OCI-LY7 (cell line): Measurements from ENCODE around the gene CCDC83. TPM values are rescaled to one million over a fixed set of nuclear protein-coding genes. Genes with fewer than 3 reads are reported as not detected.

Source experiments
- BruUV-seq: library from RNA; stranded (reverse); fragments of 400-500 nt; replicated peaks from 2 replicates; lab custom pipeline; 2021; lab: Mats Ljungman, UMichigan
- CTCF ChIA-PET: fragments of 300-600 bp; sonication (Branson Sonifier 250); formaldehyde crosslinking; loops from one replicate; lab custom pipeline; 2022; ENCODE audit warnings: antibody characterized with exemption; ENCODE audit not compliant: unreplicated experiment; lab: Charles Lee
- POLR2A ChIA-PET: fragments of 300-600 bp; sonication (Branson Sonifier 250); formaldehyde crosslinking; loops from one replicate; lab custom pipeline; 2022; ENCODE audit warnings: antibody characterized with exemption; lab: Charles Lee
- DNase-seq: peaks from one replicate; pipeline ENCODE4 v3.0.0-alpha.2; 2015; ENCODE audit warnings: low spot score
- H2AFZ ChIP-seq: fragments of 200-600 bp; sonication (generic), shearing (Covaris generic); 2 replicates; pipeline ENCODE4 v1.6.1; 2014; ENCODE audit warnings: mild to moderate bottlenecking, antibody characterized with exemption, low read length, moderate library complexity
- H3K27ac ChIP-seq: fragments of 200-600 bp; sonication (generic); 2 replicates; pipeline ENCODE4 v1.5.1; 2014; ENCODE audit warnings: mixed run types, low read depth, mild to moderate bottlenecking, moderate library complexity, low read length, inconsistent platforms; ENCODE audit not compliant: poor library complexity, severe bottlenecking
- H3K36me3 ChIP-seq: fragments of 200-600 bp; sonication (generic); 2 replicates; pipeline ENCODE4 v1.6.1; 2014; ENCODE audit warnings: mild to moderate bottlenecking, antibody characterized with exemption, low read length, moderate library complexity, mixed read lengths; ENCODE audit not compliant: insufficient read depth
- H3K4me1 ChIP-seq: fragments of 200-600 bp; sonication (generic); 2 replicates; pipeline ENCODE4 v1.5.1; 2014; ENCODE audit warnings: mild to moderate bottlenecking, low read length; ENCODE audit not compliant: insufficient read depth, poor library complexity, severe bottlenecking
- H3K4me2 ChIP-seq: fragments of 200-600 bp; sonication (generic); 2 replicates; pipeline ENCODE4 v1.6.1; 2014; ENCODE audit warnings: mild to moderate bottlenecking, low read length
- H3K4me3 ChIP-seq: fragments of 200-600 bp; sonication (generic); 2 replicates; pipeline ENCODE4 v1.5.1; 2014; ENCODE audit warnings: mild to moderate bottlenecking, low read depth, low read length; ENCODE audit not compliant: poor library complexity, severe bottlenecking
- H3K79me2 ChIP-seq: fragments of 200-600 bp; sonication (generic); 2 replicates; pipeline ENCODE4 v1.6.1; 2016; ENCODE audit warnings: low read depth, mild to moderate bottlenecking, low read length, moderate library complexity, mixed read lengths; ENCODE audit not compliant: insufficient read depth
- H3K9me2 ChIP-seq: fragments of 200-600 bp; sonication (generic); 2 replicates; pipeline ENCODE4 v1.6.1; 2016; ENCODE audit warnings: mild to moderate bottlenecking, low read length, mixed read lengths; ENCODE audit not compliant: insufficient read depth
- H3K9me3 ChIP-seq: fragments of 200-600 bp; sonication (generic); 2 replicates; pipeline ENCODE4 v1.6.1; 2014; ENCODE audit warnings: mild to moderate bottlenecking, mixed run types, low read length, mixed read lengths
- H4K20me1 ChIP-seq: fragments of 200-600 bp; sonication (generic); 2 replicates; pipeline ENCODE4 v1.6.1; 2014; ENCODE audit warnings: mild to moderate bottlenecking, antibody characterized with exemption, low read length, moderate library complexity, mixed read lengths; ENCODE audit not compliant: insufficient read depth
- EZH2phosphoT487 ChIP-seq: fragments of 200-600 bp; sonication (generic); IDR thresholded peaks from 2 replicates; pipeline ENCODE4 v1.6.1; 2018; ENCODE audit warnings: low read depth, borderline replicate concordance, mild to moderate bottlenecking, mixed run types, antibody characterized with exemption, low read length, moderate library complexity, mixed read lengths
- intact Hi-C: fragments of 100-400 bp; cut with micrococcal nuclease; formaldehyde crosslinking; loops from one replicate; pipeline ENCODE4 v1.10.0; 2022; ENCODE audit not compliant: unreplicated experiment
- total RNA-seq, 2 experiments: library from RNA; depleted of rRNA in 1 of 2; stranded (reverse); fragments of >200 nt in 1 of 2; shearing (Covaris generic) in 1 of 2; gene quantifications; 2 replicates each; pipeline ENCODE4 v1.2.3, GENCODE V29; 2014 to 2022
- TF ChIP-seq, protein P1 (sequence below): fragments of 200-600 bp; sonication (generic); conservative IDR thresholded peaks from 2 replicates; pipeline ENCODE4 v1.5.1; 2014; ENCODE audit warnings: mild to moderate bottlenecking, antibody characterized with exemption, low read length, moderate library complexity, mixed read lengths

Gene CCDC83
- total RNA-seq, 2 experiments from 2014 or later = not detected

DNA sequence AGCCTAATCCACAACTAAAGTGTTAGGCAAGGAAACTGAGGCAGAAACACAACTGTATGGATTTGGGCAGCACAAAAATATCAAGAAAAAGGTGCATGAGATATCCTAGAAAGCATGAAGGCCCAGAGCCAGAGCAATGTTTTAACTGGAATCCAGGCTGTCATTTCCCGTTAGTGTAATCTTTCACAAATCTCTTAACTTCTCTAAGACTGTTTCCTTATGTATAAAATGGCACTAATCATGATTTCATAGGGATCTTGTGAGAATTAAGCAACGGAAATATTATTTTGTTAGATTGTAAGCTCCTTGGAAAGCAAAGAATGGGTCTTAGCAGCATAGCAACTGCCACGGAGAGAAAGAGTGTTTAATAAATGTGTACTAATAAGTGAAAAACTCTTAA lies 29.6 kb upstream of the CCDC83 start:
- intact Hi-C loops = loop anchor here (10.0 kb wide), 2 partner anchors 131 to 231 kb away; no protein-coding TSS in a partner anchor
- DNase-seq = no peak
- Histone ChIP-seq H3K79me2 (no peaks in the 10 kb centered on the region), H4K20me1 (no peaks in the 10 kb centered on the region), H3K4me2 (no peak overlapping the region), H3K9me3 (no peaks in the 10 kb centered on the region), H2AFZ (no peak overlapping the region), H3K27ac (no peak overlapping the region), H3K4me1 (no peaks in the 10 kb centered on the region), H3K4me3 (no peak overlapping the region), H3K9me2 (no peaks in the 10 kb centered on the region), H3K36me3 (no peaks in the 10 kb centered on the region)
- POLR2A ChIA-PET = no interaction called here
- TF ChIP-seq EZH2phosphoT487 = no peak
- TF ChIP-seq, protein P1, sequence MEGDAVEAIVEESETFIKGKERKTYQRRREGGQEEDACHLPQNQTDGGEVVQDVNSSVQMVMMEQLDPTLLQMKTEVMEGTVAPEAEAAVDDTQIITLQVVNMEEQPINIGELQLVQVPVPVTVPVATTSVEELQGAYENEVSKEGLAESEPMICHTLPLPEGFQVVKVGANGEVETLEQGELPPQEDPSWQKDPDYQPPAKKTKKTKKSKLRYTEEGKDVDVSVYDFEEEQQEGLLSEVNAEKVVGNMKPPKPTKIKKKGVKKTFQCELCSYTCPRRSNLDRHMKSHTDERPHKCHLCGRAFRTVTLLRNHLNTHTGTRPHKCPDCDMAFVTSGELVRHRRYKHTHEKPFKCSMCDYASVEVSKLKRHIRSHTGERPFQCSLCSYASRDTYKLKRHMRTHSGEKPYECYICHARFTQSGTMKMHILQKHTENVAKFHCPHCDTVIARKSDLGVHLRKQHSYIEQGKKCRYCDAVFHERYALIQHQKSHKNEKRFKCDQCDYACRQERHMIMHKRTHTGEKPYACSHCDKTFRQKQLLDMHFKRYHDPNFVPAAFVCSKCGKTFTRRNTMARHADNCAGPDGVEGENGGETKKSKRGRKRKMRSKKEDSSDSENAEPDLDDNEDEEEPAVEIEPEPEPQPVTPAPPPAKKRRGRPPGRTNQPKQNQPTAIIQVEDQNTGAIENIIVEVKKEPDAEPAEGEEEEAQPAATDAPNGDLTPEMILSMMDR = no peak
- CTCF ChIA-PET = no interaction called here
- no TSS peak for BruUV-seq

DNA sequence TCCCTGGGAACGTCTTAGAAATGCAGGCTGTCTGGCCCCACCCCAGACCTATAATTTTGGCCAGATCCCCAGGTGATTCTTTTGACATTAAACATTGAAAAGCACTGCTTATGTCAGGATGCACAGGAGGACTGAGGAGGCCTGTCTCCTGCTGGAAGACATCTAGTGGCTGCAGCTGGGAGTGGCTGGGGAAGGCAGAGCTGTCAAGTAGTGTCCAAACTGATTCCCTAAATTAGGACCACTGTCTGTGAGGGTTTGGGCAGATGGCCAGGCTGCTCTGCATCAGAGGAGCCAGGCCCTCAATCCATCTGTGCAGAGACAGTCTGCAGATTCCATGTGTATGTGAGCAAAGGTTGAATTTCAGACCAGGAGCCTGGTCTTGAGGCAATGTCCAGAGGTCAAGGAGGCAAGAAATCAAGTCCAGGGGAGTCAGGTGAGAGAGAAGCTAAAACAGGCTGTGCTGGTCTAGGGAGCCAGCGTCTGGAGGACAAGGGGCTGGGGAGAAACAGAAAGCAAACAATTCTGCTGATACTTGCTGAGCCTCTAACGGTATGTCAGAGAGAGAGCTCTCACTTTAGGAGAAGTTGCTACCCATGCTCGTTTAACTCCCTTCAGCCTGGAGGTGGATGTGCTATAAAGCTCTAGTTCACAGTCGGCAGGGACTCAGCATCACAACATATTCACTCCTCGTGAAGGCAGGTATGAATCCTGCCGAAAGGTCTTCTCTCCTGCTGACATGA lies 28.9 kb upstream of the CCDC83 start:
- no peaks in the 10 kb centered on the region for H3K79me2 ChIP-seq
- no peaks in the 10 kb centered on the region for H3K9me2 ChIP-seq
- no peak overlapping the region for H3K4me3 ChIP-seq
- no peak for TF ChIP-seq EZH2phosphoT487
- TF ChIP-seq, protein P1 = peak; percentile 64
- H4K20me1 ChIP-seq = no peaks in the 10 kb centered on the region
- no TSS peak for BruUV-seq
- H3K4me2 ChIP-seq = no peak overlapping the region
- ChIA-PET CTCF (no interaction called here), POLR2A (interaction anchor here (0.6 kb wide), 1 partner anchor 130 kb away, joined by 3 read pairs; no protein-coding TSS in a partner anchor)
- DNase-seq = peak; percentile 13
- no peaks in the 10 kb centered on the region for H3K9me3 ChIP-seq
- H3K4me1 ChIP-seq = no peaks in the 10 kb centered on the region
- no peak overlapping the region for H2AFZ ChIP-seq
- intact Hi-C loops = loop anchor here (10.0 kb wide), 2 partner anchors 131 to 231 kb away; no protein-coding TSS in a partner anchor
- no peaks in the 10 kb centered on the region for H3K36me3 ChIP-seq
- H3K27ac ChIP-seq = no peak overlapping the region
